ENCODE results near the gene PSMD3. TPM values are rescaled to one million over a fixed set of nuclear protein-coding genes. Genes with fewer than 3 reads are reported as not detected.

The PSMD3 gene
- total and polyA plus RNA-seq, 8 donors: 72.8 to 117 (median 96.8) TPM

DNA sequence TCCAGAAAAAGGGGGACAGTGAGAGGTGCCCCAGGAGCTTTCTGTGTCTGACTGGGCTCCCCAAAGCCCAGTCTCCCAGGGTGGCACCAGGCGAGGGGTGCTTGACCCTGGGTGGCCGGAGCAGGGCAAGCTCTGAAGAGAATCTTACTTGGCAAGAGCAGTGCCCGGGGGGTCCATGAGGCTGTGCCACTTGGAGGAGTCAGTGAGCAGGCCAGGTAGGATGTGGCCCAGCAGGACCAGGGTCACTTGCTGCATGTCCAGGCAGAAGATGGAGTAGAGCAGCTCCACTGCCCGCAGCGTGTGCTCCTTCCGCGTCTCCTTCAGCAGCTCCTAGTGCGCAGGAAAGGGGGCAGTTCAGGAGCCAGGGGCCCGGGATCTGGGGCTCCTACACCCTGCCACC is 41.9 kb downstream of the PSMD3 start:
- ATAC-seq (no peak), DNase-seq (no peak)
- intact Hi-C loops (cut with DNase I): loop anchor here in 1 of 2 donors (10.0 kb wide), 1 partner anchor 152 kb away; the partner anchor contains the start of gene RAPGEFL1
- TF ChIP-seq, protein P1, sequence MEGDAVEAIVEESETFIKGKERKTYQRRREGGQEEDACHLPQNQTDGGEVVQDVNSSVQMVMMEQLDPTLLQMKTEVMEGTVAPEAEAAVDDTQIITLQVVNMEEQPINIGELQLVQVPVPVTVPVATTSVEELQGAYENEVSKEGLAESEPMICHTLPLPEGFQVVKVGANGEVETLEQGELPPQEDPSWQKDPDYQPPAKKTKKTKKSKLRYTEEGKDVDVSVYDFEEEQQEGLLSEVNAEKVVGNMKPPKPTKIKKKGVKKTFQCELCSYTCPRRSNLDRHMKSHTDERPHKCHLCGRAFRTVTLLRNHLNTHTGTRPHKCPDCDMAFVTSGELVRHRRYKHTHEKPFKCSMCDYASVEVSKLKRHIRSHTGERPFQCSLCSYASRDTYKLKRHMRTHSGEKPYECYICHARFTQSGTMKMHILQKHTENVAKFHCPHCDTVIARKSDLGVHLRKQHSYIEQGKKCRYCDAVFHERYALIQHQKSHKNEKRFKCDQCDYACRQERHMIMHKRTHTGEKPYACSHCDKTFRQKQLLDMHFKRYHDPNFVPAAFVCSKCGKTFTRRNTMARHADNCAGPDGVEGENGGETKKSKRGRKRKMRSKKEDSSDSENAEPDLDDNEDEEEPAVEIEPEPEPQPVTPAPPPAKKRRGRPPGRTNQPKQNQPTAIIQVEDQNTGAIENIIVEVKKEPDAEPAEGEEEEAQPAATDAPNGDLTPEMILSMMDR (IDR thresholded peaks at IDR 0.05): no peak
- Histone ChIP-seq H3K4me1 (peaks cover 19 to 94% of the 10 kb centered on the region in 2 donors), H3K9me3 (no peaks in the 10 kb centered on the region), H3K27ac (peak overlapping the region; percentile 37 to 63), H3K27me3 (no peaks in the 10 kb centered on the region), H3K36me3 (peaks cover 0 to 64% of the 10 kb centered on the region in 2 donors), H3K4me3 (no peak overlapping the region)

DNA sequence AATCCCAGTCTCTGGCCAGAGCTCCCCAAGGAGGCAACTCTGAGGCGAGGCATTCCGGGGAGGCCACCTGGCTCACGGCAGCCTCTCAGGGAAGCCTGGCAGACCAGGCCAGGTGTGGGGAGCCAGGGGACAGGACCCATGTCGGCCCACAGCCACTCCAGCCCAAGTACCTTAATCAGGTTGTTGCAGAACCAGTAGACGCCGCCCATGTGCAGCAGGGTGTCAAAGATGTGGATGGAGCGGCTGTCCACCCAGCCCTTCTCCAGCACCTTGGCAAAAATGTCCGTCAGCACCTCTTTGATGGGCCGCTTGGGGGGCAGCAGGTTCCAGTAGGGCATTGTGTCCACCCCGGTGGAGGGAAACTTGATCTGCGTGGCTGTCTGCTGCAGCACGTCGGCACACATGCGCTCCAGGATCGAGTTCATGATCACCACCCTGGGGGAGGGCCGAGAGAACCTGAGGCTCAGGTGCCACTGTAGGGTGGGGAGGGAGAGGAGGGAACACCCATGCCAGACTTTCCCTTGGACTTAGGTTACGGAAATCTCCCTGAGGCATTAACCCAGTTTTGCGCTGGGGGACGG is 42.4 kb downstream of the PSMD3 start:
- Histone ChIP-seq H3K4me3 (no peak overlapping the region), H3K4me1 (peaks cover 19 to 89% of the 10 kb centered on the region in 2 donors), H3K27ac (peak overlapping the region; percentile 37 to 63), H3K27me3 (no peaks in the 10 kb centered on the region), H3K9me3 (no peaks in the 10 kb centered on the region), H3K36me3 (peaks cover 0 to 70% of the 10 kb centered on the region in 2 donors)
- intact Hi-C loops (cut with DNase I): loop anchor here in 1 of 2 donors (10.0 kb wide), 1 partner anchor 152 kb away; the partner anchor contains the start of gene RAPGEFL1
- ATAC-seq: peak; percentile 52
- DNase-seq: peak in 3 of 4 donors; percentile 42 to 79 (median 60)
- TF ChIP-seq, protein P1 (IDR thresholded peaks at IDR 0.05): no peak

DNA sequence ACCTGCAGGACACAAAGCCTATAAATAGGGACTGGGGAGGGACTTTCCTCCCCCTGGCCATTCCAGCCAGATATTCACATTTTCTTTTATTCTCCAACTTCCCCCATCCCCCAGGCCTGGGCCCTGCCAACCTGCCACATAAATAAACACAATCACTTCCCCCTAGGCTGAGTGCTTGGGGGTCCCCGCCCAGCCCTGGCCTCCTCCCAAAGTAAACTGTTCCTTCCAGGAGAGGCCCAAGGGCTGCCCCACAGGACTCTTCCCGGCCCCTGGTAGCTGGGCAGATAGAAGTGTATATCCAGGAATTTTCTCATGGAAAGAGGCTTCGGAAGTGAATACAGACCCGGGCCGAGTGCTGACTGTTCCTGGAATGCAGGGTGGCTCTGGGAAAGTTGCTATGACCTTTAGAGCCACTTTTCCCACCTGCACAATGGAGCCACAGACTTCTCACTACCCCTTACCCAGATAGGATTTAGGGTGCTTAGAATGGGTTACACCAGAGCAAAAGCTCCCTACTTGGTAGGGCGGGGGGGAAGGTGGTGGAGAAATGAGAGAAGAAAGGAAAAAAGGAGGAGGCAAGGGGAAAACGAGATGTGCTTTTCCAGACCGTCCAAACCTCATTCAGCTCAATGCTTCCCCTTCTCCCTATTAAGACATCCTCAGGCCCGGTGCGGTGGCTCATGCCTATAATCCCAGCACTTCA is 43.1 kb downstream of the PSMD3 start:
- TF ChIP-seq, protein P1 (IDR thresholded peaks at IDR 0.05): no peak
- no peaks in the 10 kb centered on the region for H3K27me3 ChIP-seq
- no peak overlapping the region for H3K4me3 ChIP-seq
- intact Hi-C loops (cut with DNase I): loop anchor here in 1 of 2 donors (10.0 kb wide), 1 partner anchor 151 kb away; the partner anchor contains the start of gene RAPGEFL1
- H3K9me3 ChIP-seq: no peaks in the 10 kb centered on the region
- DNase-seq (peak in 3 of 4 donors; percentile 71 to 83 (median 81)), ATAC-seq (peak; percentile 61)
- peaks cover 17 to 82% of the 10 kb centered on the region in 2 donors for H3K4me1 ChIP-seq
- H3K27ac ChIP-seq: peak overlapping the region; percentile 37 to 63
- peaks cover 0 to 74% of the 10 kb centered on the region in 2 donors for H3K36me3 ChIP-seq

GRCh38 chr17:40024901-40025300 is 44.3 kb downstream of the PSMD3 start:
- intact Hi-C loops (cut with DNase I): loop anchor here in 1 of 2 donors (10.0 kb wide), 1 partner anchor 150 kb away; the partner anchor contains the start of gene RAPGEFL1
- H3K27ac ChIP-seq: peak overlapping the region in 1 of 2 donors; percentile 15
- no peak for DNase-seq

More at GRCh38 chr17:40024901-40025300, 44.3 kb downstream of the PSMD3 start:
- Histone ChIP-seq H3K4me1 (peaks cover 14 to 71% of the 10 kb centered on the region in 2 donors), H3K27me3 (no peaks in the 10 kb centered on the region), H3K4me3 (no peak overlapping the region), H3K9me3 (no peaks in the 10 kb centered on the region), H3K36me3 (peaks cover 0 to 77% of the 10 kb centered on the region in 2 donors)
- TF ChIP-seq, protein P1 (IDR thresholded peaks at IDR 0.05): no peak
- no peak for ATAC-seq
